GM12874 (cell line): ENCODE results near the gene BCL3.

Experiments used
- CTCF ChIP-seq: IDR thresholded peaks from 2 replicates; pipeline ENCODE4 v1.5.1; 2011; ENCODE audit warnings: low read depth, mild to moderate bottlenecking, control low read depth, low read length, moderate library complexity; ENCODE audit not compliant: insufficient read depth

The BCL3 gene

DNA sequence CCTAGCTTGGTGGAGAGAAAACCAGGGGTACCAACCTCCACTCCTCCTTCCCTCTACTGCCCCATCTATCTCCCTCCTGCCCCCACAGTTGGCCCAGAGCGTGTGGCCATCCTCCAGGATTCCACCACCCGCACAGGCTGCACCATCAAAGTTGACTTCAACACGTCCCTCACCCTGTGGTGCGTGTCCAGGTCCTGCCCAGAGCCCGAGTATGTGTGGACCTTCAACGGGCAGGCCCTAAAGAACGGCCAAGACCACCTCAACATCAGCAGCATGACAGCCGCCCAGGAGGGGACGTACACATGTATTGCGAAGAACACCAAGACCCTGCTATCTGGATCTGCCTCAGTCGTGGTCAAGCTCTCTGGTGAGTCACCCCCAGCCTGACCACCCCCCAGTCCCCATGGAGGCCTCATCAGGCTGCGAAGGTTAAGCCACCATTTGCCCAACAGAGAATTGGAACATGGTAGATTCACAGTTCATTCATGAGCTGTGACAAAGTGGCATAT is 43.0 kb upstream of the BCL3 start:
- TF ChIP-seq CTCF, result no peak

GRCh38 chr19:44706506-44707236 is 41.8 kb upstream of the BCL3 start:
- TF ChIP-seq CTCF, result no peak

DNA sequence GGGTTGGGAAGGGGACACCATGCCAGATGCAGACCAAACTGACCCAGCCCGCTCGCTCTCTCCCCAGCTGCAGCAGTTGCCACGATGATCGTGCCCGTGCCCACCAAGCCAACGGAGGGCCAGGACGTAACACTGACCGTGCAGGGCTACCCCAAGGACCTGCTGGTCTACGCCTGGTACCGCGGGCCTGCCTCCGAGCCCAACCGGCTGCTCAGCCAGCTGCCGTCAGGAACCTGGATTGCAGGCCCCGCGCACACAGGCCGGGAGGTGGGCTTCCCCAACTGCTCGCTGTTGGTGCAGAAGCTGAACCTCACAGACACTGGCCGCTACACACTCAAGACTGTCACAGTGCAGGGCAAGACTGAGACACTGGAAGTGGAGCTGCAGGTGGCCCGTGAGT is 40.7 kb upstream of the BCL3 start:
- TF ChIP-seq CTCF, result no peak

GRCh38 chr19:44708940-44709339 is 39.6 kb upstream of the BCL3 start:
- TF ChIP-seq CTCF, result no peak

GRCh38 chr19:44710483-44710882 is 38.0 kb upstream of the BCL3 start:
- TF ChIP-seq CTCF, result no peak

DNA sequence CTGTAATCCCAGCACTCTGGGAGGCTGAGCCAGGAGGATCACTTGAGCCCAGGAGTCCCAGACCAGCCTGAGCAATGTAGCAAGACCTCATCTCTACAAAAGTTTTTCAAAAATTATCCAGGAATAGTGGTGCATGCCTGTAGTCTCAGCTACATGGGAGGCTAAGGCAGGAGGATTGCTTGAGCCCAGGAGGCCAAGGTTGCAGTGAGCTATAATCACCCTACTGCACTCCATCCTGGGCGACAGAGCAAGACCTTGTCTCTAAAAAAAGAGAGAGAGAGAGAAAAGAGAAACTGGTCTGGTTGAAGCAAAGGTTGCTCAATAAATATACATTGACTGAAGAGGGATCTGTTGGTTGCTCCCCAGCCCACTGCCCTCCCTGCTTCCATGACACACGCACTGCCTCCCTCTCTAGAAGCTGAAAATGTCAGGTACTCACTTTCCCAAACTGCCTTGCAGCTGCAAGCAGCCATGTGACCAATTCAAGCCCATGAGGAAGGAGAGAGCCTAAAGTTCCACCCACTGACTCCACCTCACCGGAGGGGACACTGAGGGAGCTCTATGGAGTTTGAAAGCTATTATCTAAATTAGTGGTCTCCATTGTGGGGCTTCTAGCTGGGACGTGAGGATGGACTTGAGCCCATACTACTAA is 35.5 kb upstream of the BCL3 start:
- no peak for TF ChIP-seq CTCF

DNA sequence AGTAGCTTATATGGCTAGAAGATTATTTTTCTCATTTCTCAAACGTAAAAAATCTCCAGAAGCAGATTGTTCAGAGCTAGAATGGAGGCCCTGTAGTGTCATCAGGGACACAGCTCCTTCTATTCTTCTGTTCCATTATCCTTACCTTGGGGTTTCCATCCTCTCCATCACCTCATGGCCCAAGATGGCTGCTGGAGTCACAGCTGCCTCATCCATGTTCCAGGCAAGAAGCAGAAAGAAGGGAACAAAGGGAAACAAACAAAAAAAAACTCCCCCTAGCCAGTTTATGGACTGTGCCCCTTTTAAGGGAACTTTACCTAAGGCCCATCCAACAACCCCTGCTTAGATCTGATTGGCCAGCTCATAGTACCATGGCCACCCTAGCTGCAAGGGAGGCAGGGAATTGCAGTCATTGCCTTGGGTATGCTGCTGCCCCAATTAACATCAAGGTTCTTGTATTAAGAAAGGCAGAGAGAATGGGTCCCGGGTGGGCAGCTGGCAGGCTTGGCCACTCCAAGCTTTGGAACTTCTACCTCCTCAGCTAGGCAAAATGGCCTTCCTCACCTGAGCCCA is 33.8 kb upstream of the BCL3 start:
- no peak for TF ChIP-seq CTCF
